Stomach (tissue), 9 donors: ENCODE results near the gene CRABP2. TPM values are rescaled to one million over a fixed set of nuclear protein-coding genes. Genes with fewer than 3 reads are reported as not detected.
A peak's percentile ranks its signal among the peaks of the same experiment; 100 is the strongest.

Experiments used
- DNase-seq, 2 donors: peaks; one replicate each; pipeline versions ENCODE4 v3.0.0 to v3.0.0-alpha.2; 2013 to 2019
- H3K27ac ChIP-seq, 5 donors: fragments of 200-600 bp in 4 of 5; sonication (generic) in 4 of 5; one replicate each; pipeline ENCODE4 v1.5.1; 2013 to 2019; ENCODE audit warnings: mild to moderate bottlenecking in 1 of 5, moderate library complexity in 1 of 5
- H3K27me3 ChIP-seq, 3 donors: fragments of 200-600 bp; sonication (generic); one replicate each; pipeline ENCODE4 v1.5.1; 2017 to 2019; ENCODE audit warnings: mixed run types in 1 of 3
- H3K36me3 ChIP-seq, 4 donors: fragments of 200-600 bp; sonication (generic); 1 replicate in 3 of 4; 2 replicates in 1 of 4; pipeline ENCODE4 v1.5.1; 2016 to 2019
- H3K4me1 ChIP-seq, 4 donors: fragments of 200-600 bp; sonication (generic); one replicate each; pipeline ENCODE4 v1.5.1; 2016 to 2019
- H3K4me3 ChIP-seq, 4 donors: fragments of 200-600 bp; sonication (generic) in 3 of 4; one replicate each; pipeline ENCODE4 v1.5.1; 2016 to 2019; ENCODE audit warnings: mild to moderate bottlenecking in 1 of 4
- H3K9me3 ChIP-seq, 4 donors: fragments of 200-600 bp; sonication (generic); one replicate each; pipeline ENCODE4 v1.5.1; 2016 to 2019
- EP300 ChIP-seq: sonication (generic); formaldehyde crosslinking; IDR thresholded peaks from one replicate; pipeline ENCODE4 v1.6.1; 2017; ENCODE audit warnings: antibody characterized with exemption
- POLR2A ChIP-seq, 4 donors: fragments of 450-650 bp; IDR thresholded peaks; one replicate each; pipeline ENCODE4 v1.6.1; 2016; ENCODE audit warnings: antibody characterized with exemption in 4 of 4, control low read depth in 2 of 4, mild to moderate bottlenecking in 1 of 4, moderate library complexity in 1 of 4
- POLR2AphosphoS5 ChIP-seq, 3 donors: sonication (generic); formaldehyde crosslinking; IDR thresholded peaks; one replicate each; pipeline ENCODE4 v1.6.1; 2016; ENCODE audit warnings: antibody characterized with exemption in 3 of 3
- WGBS, 5 donors: extraction: QIAGEN DNeasy Blood & Tissue Kit in 3 of 5; methylation state at CpG; one replicate each; pipeline versions ENCODE4 v1.1.5 to v1.1.7; 2013 to 2018; 5-methylcytosine and 5-hydroxymethylcytosine counted together
- intact Hi-C: fragments of 100-400 bp; cut with DNase I; formaldehyde crosslinking; loops from one replicate; pipeline ENCODE4 v1.15.1; 2023; ENCODE audit warnings: low total_unique reads
- polyA plus RNA-seq, 3 donors: library from polyadenylated mRNA; stranded (reverse); fragments of 200-250 nt; gene quantifications; one replicate each; pipeline ENCODE4 v1.2.3, GENCODE V29; 2013
- total RNA-seq, 5 donors: library from RNA; depleted of rRNA; stranded (reverse); fragments of >200 nt; gene quantifications; one replicate each; pipeline versions ENCODE4 v1.1.0 to v1.2.3, GENCODE V29; 2014 to 2016
- TF ChIP-seq, protein P1 (sequence below), 7 experiments: fragments of 450-650 bp in 4 of 7; fragments of 200-600 bp in 3 of 7; sonication (generic) in 3 of 7; IDR thresholded peaks; one replicate each; pipeline ENCODE4 v1.5.1; 2016 to 2019; ENCODE audit warnings: antibody characterized with exemption in 7 of 7, control low read depth in 2 of 7, mild to moderate bottlenecking in 1 of 7
- donor health status: healthy with polysubstance abuse.
- donor health status: Bipolar disorder and iron deficiency.
- donor health status: healthy.

Gene CRABP2
- total and polyA plus RNA-seq, 8 donors, result 0.72 to 207 (median 6.9) TPM; not detected in 3

DNA sequence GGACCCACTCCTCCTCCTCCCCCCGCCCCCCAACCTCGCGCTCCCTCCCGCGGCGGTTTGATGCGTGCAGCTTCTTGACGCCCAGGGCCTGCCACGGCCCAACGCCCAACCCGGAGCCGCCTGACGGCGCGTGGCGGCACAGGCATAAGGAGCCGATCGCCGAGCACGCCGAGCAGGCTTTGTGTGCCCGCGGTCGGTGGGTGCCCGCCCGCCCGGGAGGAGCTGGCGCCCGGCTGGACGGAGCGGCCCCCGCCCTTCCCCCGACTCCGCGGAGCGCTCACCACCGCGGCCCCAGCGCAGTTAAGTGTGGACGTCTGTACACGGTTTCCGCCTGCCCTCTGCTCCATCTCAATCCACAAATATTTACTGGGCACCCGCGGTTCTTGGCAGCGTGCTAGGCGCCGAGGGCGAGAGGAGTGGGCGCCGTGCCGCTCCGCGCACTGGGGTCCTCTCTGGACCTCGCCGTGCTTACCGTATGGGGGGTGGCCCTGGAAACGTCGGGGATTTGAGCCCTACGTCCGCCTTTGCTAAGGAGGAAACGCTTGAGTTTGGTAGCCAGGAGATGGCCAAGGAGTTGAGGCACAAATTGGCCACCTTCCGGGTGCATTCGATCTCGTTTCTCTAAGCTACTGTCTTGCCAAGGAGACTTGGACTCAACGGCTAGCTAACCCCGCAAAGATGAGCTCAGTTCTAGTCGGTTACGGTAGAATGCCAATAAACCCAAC is 46.5 kb upstream of the CRABP2 start:
- H3K36me3 ChIP-seq, result no peaks in the 10 kb centered on the region
- H3K4me1 ChIP-seq, result peaks cover 39 to 55% (median 50%) of the 10 kb centered on the region in 4 donors
- H3K27ac ChIP-seq, result peak overlapping the region; percentile 91 to 98 (median 98)
- WGBS, 5 donors, result 0 to 1% (median 0%) methylated on average over 19 to 68 of the region's 68 CpGs
- peak overlapping the region; percentile 79 to 99 (median 88) for H3K4me3 ChIP-seq
- peak; percentile 97 to 99 for DNase-seq
- H3K9me3 ChIP-seq, result no peaks in the 10 kb centered on the region
- TF ChIP-seq POLR2A (IDR thresholded peaks at IDR 0.05), result no peak
- TF ChIP-seq POLR2AphosphoS5 (IDR thresholded peaks at IDR 0.05), result peak; percentile 87 to 97 (median 93)
- TF ChIP-seq, protein P1, sequence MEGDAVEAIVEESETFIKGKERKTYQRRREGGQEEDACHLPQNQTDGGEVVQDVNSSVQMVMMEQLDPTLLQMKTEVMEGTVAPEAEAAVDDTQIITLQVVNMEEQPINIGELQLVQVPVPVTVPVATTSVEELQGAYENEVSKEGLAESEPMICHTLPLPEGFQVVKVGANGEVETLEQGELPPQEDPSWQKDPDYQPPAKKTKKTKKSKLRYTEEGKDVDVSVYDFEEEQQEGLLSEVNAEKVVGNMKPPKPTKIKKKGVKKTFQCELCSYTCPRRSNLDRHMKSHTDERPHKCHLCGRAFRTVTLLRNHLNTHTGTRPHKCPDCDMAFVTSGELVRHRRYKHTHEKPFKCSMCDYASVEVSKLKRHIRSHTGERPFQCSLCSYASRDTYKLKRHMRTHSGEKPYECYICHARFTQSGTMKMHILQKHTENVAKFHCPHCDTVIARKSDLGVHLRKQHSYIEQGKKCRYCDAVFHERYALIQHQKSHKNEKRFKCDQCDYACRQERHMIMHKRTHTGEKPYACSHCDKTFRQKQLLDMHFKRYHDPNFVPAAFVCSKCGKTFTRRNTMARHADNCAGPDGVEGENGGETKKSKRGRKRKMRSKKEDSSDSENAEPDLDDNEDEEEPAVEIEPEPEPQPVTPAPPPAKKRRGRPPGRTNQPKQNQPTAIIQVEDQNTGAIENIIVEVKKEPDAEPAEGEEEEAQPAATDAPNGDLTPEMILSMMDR (IDR thresholded peaks at IDR 0.05), result peak in 2 of 7 experiments; percentile 24 to 42
- TF ChIP-seq EP300, result no peak
- no peaks in the 10 kb centered on the region for H3K27me3 ChIP-seq
- intact Hi-C loops, result no loop called here

DNA sequence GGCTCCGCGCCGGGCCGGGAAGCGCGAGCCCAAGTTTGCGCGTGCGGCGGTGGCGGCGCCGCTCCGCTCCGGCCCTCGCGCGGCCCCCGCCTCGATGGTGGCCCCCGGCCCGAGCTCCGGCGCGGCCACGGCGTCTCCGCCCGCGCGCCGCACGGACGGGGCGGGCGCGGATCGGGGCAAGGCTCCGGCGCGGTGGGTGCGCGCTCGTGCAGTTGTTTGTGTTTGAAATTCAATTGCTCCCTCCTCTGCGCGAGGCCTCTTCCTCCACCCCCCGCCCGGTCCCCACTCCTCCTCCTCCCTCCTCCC is 46.0 kb upstream of the CRABP2 start, which contains the start of gene HDGF:
HDGF (minus strand) TSS at position 225 of the 306 bp plus-strand sequence. CDS start 246 bp downstream, outside the sequence.
- WGBS, 5 donors, result 0% methylated on average over 11 to 48 of the region's 48 CpGs; no CpG with 5 or more reads in 1 of the 5 donors
- peaks cover 44 to 59% (median 54%) of the 10 kb centered on the region in 4 donors for H3K4me1 ChIP-seq
- no peak for TF ChIP-seq POLR2A (IDR thresholded peaks at IDR 0.05)
- TF ChIP-seq, protein P1 (IDR thresholded peaks at IDR 0.05), result no peak
- TF ChIP-seq POLR2AphosphoS5 (IDR thresholded peaks at IDR 0.05), result no peak
- no peak for TF ChIP-seq EP300

DNA sequence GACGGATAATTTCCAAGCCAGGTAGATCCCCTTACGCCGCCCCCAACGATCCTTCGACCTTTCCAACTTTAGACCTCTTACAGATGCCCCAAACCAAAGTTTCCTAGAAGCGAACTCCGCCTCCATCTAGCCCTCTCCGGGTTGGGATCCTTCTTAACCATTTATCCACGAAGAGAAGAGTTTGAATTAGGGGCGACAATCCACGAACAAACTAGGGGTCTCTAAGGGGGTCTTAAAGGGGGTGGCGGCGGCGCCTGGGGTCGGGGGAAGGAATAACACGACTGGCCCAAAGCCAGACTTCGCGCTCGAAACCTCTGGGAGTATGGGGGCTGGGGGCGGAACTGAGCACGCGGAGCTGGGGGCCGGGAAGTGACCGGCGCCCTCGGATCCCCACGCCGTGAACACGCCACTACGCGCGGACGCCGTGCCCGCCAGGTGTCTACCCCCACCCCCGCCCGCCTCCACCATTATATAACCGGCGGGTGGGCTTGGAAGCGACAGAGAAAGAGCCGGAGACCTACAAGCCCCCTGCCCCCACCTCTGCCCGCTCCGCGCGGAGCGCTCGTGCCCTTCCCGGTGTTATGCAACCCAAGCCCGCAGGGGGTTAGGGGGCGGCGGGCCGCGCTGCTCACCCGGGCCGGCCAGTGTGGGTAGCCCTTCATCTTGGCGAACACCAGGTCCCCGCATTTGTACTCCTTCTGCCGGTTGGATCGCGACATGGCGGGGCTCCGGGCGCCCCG is 45.5 kb upstream of the CRABP2 start:
- peaks cover 50 to 64% (median 59%) of the 10 kb centered on the region in 4 donors for H3K4me1 ChIP-seq
- peak; percentile 48 to 77 for DNase-seq
- intact Hi-C loops, result no loop called here

More for the DNA sequence above, 46.0 kb upstream of the CRABP2 start, which contains the start of gene HDGF:
- no peaks in the 10 kb centered on the region for H3K36me3 ChIP-seq
- intact Hi-C loops, result no loop called here
- peak within 1 kb of the TSS; percentile 91 to 98 (median 98) for H3K27ac ChIP-seq
- no peaks in the 10 kb centered on the region for H3K9me3 ChIP-seq
- no peak for DNase-seq
- no peaks in the 10 kb centered on the region for H3K27me3 ChIP-seq
- peak within 1 kb of the TSS; percentile 79 to 99 (median 88) for H3K4me3 ChIP-seq

DNA sequence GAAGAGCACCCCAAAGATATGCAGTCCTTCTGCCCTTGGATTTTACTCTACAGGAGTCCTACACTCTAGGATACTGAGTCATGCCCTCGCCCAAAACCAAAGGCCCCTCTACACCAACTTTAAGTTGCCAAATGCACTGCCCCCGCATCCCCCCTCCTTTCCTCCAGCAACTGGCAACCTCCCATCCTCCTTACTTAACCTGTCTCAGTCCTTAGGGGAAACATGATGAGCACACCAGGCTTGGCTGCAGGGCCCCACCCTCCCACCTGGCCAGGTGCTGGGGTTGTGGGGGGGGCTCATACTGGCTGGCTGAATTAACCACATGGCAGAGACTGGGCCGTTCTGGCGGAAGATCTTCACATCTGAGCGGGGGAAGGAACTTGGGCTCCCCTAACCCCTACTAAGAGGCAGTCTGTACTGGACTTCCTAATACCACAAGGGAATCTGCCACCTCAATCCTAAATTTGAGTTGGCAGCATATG is 44.8 kb upstream of the CRABP2 start:
- peaks cover 54 to 70% (median 66%) of the 10 kb centered on the region in 4 donors for H3K4me1 ChIP-seq
- peak; percentile 34 to 82 for DNase-seq
- H3K9me3 ChIP-seq, result no peaks in the 10 kb centered on the region
- peak overlapping the region; percentile 79 to 99 (median 88) for H3K4me3 ChIP-seq
- 0 to 5% (median 2%) methylated on average over 5 of the region's 5 CpGs for WGBS, 5 donors
- intact Hi-C loops, result no loop called here
- TF ChIP-seq EP300 (no peak), POLR2AphosphoS5 (IDR thresholded peaks at IDR 0.05) (peak in 1 of 3 donors; percentile 35)
- H3K27ac ChIP-seq, result peak overlapping the region; percentile 85 to 98 (median 98)
- H3K27me3 ChIP-seq, result no peaks in the 10 kb centered on the region
- H3K36me3 ChIP-seq, result peaks cover 0 to 5% (median under 1%) of the 10 kb centered on the region in 4 donors

More for the DNA sequence above, 45.5 kb upstream of the CRABP2 start:
- Histone ChIP-seq H3K27ac (peak overlapping the region; percentile 85 to 98 (median 98)), H3K9me3 (no peaks in the 10 kb centered on the region), H3K27me3 (no peaks in the 10 kb centered on the region), H3K36me3 (no peaks in the 10 kb centered on the region), H3K4me3 (peak overlapping the region; percentile 79 to 99 (median 88))
- 0 to 1% (median 0%) methylated on average over 23 to 64 of the region's 64 CpGs for WGBS, 5 donors
- TF ChIP-seq POLR2A (IDR thresholded peaks at IDR 0.05), result no peak
- TF ChIP-seq, protein P1 (IDR thresholded peaks at IDR 0.05), result peak in 1 of 7 experiments; percentile 31
